Stomach (tissue), 9 donors: ENCODE data around the gene CRTAP. TPM values are rescaled to one million over a fixed set of nuclear protein-coding genes. Genes with fewer than 3 reads are reported as not detected.
A peak's percentile ranks its signal among the peaks of the same experiment; 100 is the strongest.

Experiments used
- DNase-seq, 2 donors: peaks; one replicate each; pipeline versions ENCODE4 v3.0.0 to v3.0.0-alpha.2; 2013 to 2019
- H3K27ac ChIP-seq, 5 donors: fragments of 200-600 bp in 4 of 5; sonication (generic) in 4 of 5; one replicate each; pipeline ENCODE4 v1.5.1; 2013 to 2019; ENCODE audit warnings: mild to moderate bottlenecking in 1 of 5, moderate library complexity in 1 of 5
- H3K27me3 ChIP-seq, 3 donors: fragments of 200-600 bp; sonication (generic); one replicate each; pipeline ENCODE4 v1.5.1; 2017 to 2019; ENCODE audit warnings: mixed run types in 1 of 3
- H3K36me3 ChIP-seq, 4 donors: fragments of 200-600 bp; sonication (generic); 1 replicate in 3 of 4; 2 replicates in 1 of 4; pipeline ENCODE4 v1.5.1; 2016 to 2019
- H3K4me1 ChIP-seq, 4 donors: fragments of 200-600 bp; sonication (generic); one replicate each; pipeline ENCODE4 v1.5.1; 2016 to 2019
- H3K4me3 ChIP-seq, 4 donors: fragments of 200-600 bp; sonication (generic) in 3 of 4; one replicate each; pipeline ENCODE4 v1.5.1; 2016 to 2019; ENCODE audit warnings: mild to moderate bottlenecking in 1 of 4
- H3K9me3 ChIP-seq, 4 donors: fragments of 200-600 bp; sonication (generic); one replicate each; pipeline ENCODE4 v1.5.1; 2016 to 2019
- EP300 ChIP-seq: sonication (generic); formaldehyde crosslinking; IDR thresholded peaks from one replicate; pipeline ENCODE4 v1.6.1; 2017; ENCODE audit warnings: antibody characterized with exemption
- POLR2A ChIP-seq, 4 donors: fragments of 450-650 bp; IDR thresholded peaks; one replicate each; pipeline ENCODE4 v1.6.1; 2016; ENCODE audit warnings: antibody characterized with exemption in 4 of 4, control low read depth in 2 of 4, mild to moderate bottlenecking in 1 of 4, moderate library complexity in 1 of 4
- POLR2AphosphoS5 ChIP-seq, 3 donors: sonication (generic); formaldehyde crosslinking; IDR thresholded peaks; one replicate each; pipeline ENCODE4 v1.6.1; 2016; ENCODE audit warnings: antibody characterized with exemption in 3 of 3
- WGBS, 5 donors: extraction: QIAGEN DNeasy Blood & Tissue Kit in 3 of 5; methylation state at CpG; one replicate each; pipeline versions ENCODE4 v1.1.5 to v1.1.7; 2013 to 2018; 5-methylcytosine and 5-hydroxymethylcytosine counted together
- intact Hi-C: fragments of 100-400 bp; cut with DNase I; formaldehyde crosslinking; loops from one replicate; pipeline ENCODE4 v1.15.1; 2023; ENCODE audit warnings: low total_unique reads
- polyA plus RNA-seq, 3 donors: library from polyadenylated mRNA; stranded (reverse); fragments of 200-250 nt; gene quantifications; one replicate each; pipeline ENCODE4 v1.2.3, GENCODE V29; 2013
- total RNA-seq, 5 donors: library from RNA; depleted of rRNA; stranded (reverse); fragments of >200 nt; gene quantifications; one replicate each; pipeline versions ENCODE4 v1.1.0 to v1.2.3, GENCODE V29; 2014 to 2016
- TF ChIP-seq, protein P1 (sequence below), 7 experiments: fragments of 450-650 bp in 4 of 7; fragments of 200-600 bp in 3 of 7; sonication (generic) in 3 of 7; IDR thresholded peaks; one replicate each; pipeline ENCODE4 v1.5.1; 2016 to 2019; ENCODE audit warnings: antibody characterized with exemption in 7 of 7, control low read depth in 2 of 7, mild to moderate bottlenecking in 1 of 7
- donor health status: healthy with polysubstance abuse.
- donor health status: Bipolar disorder and iron deficiency.
- donor health status: healthy.

The CRTAP gene
- total and polyA plus RNA-seq, 8 donors = 65.2 to 284 (median 96.5) TPM

DNA sequence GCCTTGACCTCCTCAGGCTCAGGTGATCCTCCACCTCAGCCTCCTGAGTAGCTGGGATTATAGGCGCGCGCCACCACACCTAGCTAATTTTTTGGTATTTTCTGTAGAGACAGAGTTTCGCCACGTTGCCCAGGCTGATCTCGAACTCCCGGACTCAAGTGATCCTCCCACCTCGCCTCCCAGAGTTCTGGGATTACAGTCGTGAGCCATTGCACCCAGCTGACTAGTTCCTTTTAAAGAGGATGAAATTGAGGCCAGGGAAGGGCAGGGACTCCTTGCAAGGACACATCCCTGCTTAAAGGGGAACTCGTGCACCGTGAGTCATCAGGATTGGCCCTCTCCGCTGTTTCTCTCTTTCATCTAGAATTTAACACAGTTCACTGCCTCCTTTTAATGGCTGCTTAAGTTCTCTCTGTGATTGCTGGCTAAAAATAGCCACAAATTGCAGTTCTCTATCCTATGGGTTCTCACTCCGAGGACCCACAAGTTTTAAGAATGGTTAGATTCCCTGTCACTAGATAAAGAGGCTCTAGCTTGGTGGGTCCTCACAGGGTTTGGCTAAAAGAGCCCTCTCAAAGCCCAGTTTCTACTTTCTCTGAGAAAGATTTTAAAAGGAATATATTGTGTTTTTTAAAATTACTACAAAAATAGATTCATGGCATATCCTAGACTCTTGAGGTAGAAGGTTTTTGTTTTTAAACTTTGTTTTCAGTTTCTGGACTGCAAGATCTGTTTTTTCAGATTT lies 1.4 kb downstream of the CRTAP start:
- Histone ChIP-seq H3K27ac (peak overlapping the region; percentile 93 to 99 (median 97)), H3K27me3 (no peaks in the 10 kb centered on the region), H3K4me3 (peak overlapping the region; percentile 67 to 78 (median 76)), H3K36me3 (peaks cover 0 to 21% (median 4%) of the 10 kb centered on the region in 4 donors), H3K4me1 (peaks cover 11 to 59% (median 37%) of the 10 kb centered on the region in 4 donors), H3K9me3 (no peaks in the 10 kb centered on the region)
- peak; percentile 51 to 75 for DNase-seq
- intact Hi-C loops = no loop called here
- no peak for TF ChIP-seq POLR2A (IDR thresholded peaks at IDR 0.05)
- peak in 2 of 3 donors; percentile 61 to 62 for TF ChIP-seq POLR2AphosphoS5 (IDR thresholded peaks at IDR 0.05)
- TF ChIP-seq EP300 = no peak
- 47 to 52% (median 48%) methylated on average over 13 of the region's 13 CpGs for WGBS, 5 donors

DNA sequence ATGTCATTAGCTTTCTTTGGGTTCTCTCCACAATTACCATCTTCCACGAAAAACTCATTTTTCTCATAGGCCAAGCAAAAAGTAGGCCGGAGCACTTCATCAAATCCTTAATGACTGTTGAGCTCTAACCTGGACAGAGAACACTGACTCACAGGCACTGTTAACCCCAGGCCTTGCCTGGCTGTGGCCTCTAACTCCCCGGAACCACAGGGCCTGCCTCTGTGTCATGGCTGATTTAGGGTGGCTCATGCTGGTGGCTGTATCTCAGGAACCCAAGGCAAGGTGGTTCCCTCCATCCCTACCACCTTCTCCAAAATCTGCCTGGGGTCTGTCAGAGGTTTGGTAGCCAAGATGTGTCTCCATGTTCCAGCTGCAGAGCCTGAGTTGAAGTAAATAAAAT lies 3.6 kb downstream of the CRTAP start:
- Histone ChIP-seq H3K36me3 (peaks cover 3 to 44% (median 27%) of the 10 kb centered on the region in 4 donors), H3K4me3 (no peak overlapping the region), H3K27me3 (no peaks in the 10 kb centered on the region), H3K9me3 (no peaks in the 10 kb centered on the region), H3K4me1 (peaks cover 11 to 59% (median 37%) of the 10 kb centered on the region in 4 donors), H3K27ac (peak overlapping the region in 1 of 5 donors; percentile 38)
- intact Hi-C loops = no loop called here
- no peak for DNase-seq
- TF ChIP-seq POLR2AphosphoS5 (IDR thresholded peaks at IDR 0.05) (no peak), POLR2A (IDR thresholded peaks at IDR 0.05) (no peak), EP300 (no peak)
- TF ChIP-seq, protein P1, sequence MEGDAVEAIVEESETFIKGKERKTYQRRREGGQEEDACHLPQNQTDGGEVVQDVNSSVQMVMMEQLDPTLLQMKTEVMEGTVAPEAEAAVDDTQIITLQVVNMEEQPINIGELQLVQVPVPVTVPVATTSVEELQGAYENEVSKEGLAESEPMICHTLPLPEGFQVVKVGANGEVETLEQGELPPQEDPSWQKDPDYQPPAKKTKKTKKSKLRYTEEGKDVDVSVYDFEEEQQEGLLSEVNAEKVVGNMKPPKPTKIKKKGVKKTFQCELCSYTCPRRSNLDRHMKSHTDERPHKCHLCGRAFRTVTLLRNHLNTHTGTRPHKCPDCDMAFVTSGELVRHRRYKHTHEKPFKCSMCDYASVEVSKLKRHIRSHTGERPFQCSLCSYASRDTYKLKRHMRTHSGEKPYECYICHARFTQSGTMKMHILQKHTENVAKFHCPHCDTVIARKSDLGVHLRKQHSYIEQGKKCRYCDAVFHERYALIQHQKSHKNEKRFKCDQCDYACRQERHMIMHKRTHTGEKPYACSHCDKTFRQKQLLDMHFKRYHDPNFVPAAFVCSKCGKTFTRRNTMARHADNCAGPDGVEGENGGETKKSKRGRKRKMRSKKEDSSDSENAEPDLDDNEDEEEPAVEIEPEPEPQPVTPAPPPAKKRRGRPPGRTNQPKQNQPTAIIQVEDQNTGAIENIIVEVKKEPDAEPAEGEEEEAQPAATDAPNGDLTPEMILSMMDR (IDR thresholded peaks at IDR 0.05) = no peak
- WGBS, 5 donors = 90 to 99% (median 94%) methylated on average over 3 of the region's 3 CpGs

DNA sequence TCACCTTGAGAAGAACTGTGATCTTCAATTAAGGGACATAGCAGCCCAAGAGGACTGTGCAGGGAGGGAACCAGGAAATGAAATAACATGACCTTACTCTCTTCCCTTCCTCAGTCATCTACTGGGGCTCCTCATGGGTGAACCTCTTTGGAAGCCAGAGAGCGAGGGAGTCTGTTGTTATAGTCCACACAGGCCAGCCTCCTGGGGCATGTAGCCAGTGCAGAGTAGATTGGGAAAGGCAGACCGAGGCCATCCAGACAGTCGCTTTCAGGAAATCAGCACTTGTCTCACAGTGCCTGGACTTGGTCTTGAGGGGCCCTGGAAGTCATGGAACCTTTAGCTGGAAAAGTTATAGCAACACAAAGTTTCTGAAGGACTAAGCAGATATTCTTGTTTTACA lies 6.1 kb downstream of the CRTAP start:
- H3K27ac ChIP-seq = no peak overlapping the region
- intact Hi-C loops = no loop called here
- H3K4me3 ChIP-seq = no peak overlapping the region

DNA sequence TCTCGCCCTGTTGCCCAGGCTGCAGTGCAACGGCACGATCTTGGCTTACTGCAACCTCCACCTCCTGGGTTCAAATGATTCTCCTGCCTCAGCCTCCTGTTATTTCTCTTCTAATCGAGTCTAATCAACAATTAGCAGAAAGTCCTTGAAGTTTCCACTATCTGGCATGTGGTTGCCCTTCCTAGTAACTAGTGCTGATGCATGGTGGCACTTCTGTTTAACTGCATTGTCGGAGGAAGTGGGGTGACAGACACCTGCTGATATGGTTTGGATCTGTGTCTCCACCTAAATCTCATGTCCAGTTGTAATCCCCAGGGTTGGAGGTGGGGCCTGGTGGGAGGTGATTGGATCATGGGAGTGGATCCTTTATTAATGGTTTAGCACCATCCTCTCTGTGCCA lies 9.2 kb downstream of the CRTAP start:
- no peak for TF ChIP-seq POLR2A (IDR thresholded peaks at IDR 0.05)
- TF ChIP-seq POLR2AphosphoS5 (IDR thresholded peaks at IDR 0.05) = no peak
- TF ChIP-seq EP300 = no peak
- Histone ChIP-seq H3K4me1 (peaks cover 0 to 27% (median 9%) of the 10 kb centered on the region in 4 donors), H3K27me3 (no peaks in the 10 kb centered on the region), H3K4me3 (no peak overlapping the region), H3K9me3 (no peaks in the 10 kb centered on the region), H3K27ac (no peak overlapping the region), H3K36me3 (peaks cover 3 to 88% (median 77%) of the 10 kb centered on the region in 4 donors)
- WGBS, 5 donors = 88 to 94% (median 90%) methylated on average over 5 of the region's 5 CpGs
- intact Hi-C loops = no loop called here
- no peak for DNase-seq

More for the DNA sequence above, 6.1 kb downstream of the CRTAP start:
- Histone ChIP-seq H3K36me3 (peaks cover 3 to 67% (median 46%) of the 10 kb centered on the region in 4 donors), H3K27me3 (no peaks in the 10 kb centered on the region), H3K9me3 (no peaks in the 10 kb centered on the region), H3K4me1 (peaks cover 5 to 50% (median 30%) of the 10 kb centered on the region in 4 donors)
- WGBS, 5 donors = 68 to 86% (median 75%) methylated on average over 3 of the region's 3 CpGs
- TF ChIP-seq POLR2AphosphoS5 (IDR thresholded peaks at IDR 0.05) (no peak), EP300 (no peak), POLR2A (IDR thresholded peaks at IDR 0.05) (no peak)
- TF ChIP-seq, protein P1 (IDR thresholded peaks at IDR 0.05) = no peak
- no peak for DNase-seq

- Histone ChIP-seq H3K36me3 (peaks cover 3 to 84% (median 79%) of the 10 kb centered on the region in 4 donors), H3K27me3 (no peaks in the 10 kb centered on the region), H3K27ac (no peak overlapping the region), H3K4me3 (no peak overlapping the region), H3K9me3 (no peaks in the 10 kb centered on the region), H3K4me1 (peaks cover 0 to 12% (median 3%) of the 10 kb centered on the region in 4 donors)
- intact Hi-C loops = no loop called here
- DNase-seq = no peak
- 38 to 65% (median 55%) methylated on average over 1 of the region's 1 CpG for WGBS, 5 donors
- TF ChIP-seq POLR2A (IDR thresholded peaks at IDR 0.05) (no peak), POLR2AphosphoS5 (IDR thresholded peaks at IDR 0.05) (no peak), EP300 (no peak)
- TF ChIP-seq, protein P1 (IDR thresholded peaks at IDR 0.05) = no peak
Observed at GRCh38 chr3:33124638-33125037, 10.8 kb downstream of the CRTAP start.
